ENCODE data around the gene AK5. TPM values are rescaled to one million over a fixed set of nuclear protein-coding genes. Genes with fewer than 3 reads are reported as not detected.

Gene AK5
- total and polyA plus RNA-seq, 7 experiments from 2014 or later = 1.7 to 82.1 (median 56.5) TPM

DNA sequence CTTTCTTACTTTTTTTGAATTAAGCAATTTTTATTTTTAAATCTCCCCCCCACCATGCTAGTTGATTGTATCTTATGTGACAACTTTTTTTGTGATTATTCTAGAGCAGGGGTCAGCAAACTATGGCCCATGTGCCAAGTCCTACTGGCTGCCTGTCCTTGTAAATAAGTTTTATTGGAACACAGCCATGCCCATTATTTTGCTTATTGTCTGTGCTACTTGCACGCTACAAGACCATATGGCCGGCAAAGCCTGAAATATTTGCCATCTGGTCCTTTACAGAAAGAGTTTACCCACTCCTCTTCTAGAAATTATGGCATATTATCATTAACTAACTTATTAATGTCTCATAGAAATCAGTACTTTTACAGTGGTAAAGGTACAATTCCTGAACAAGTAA lies 51.7 kb downstream of the AK5 start:
- peak overlapping the region in 1 of 9 donors; percentile 70 for H3K27ac Mint-ChIP-seq
- CTCF ChIA-PET = no interaction called here
- ATAC-seq (no peak), DNase-seq (no peak)
- H3K36me3 Mint-ChIP-seq = peaks cover 0 to 55% (median 40%) of the 10 kb centered on the region in 5 donors
- intact Hi-C loops (cut with micrococcal nuclease) = no loop called here
- no peak overlapping the region for H3K4me3 ChIP-seq (ENCODE audit: low read length)
- POLR2A ChIA-PET = interaction anchor here (1.0 kb wide), 1 partner anchor 53 kb away, joined by 3 read pairs; no protein-coding TSS in a partner anchor
- H3K9me3 Mint-ChIP-seq = peaks cover 0 to 32% (median 11%) of the 10 kb centered on the region in 11 donors
- H3K4me3 Mint-ChIP-seq = no peak overlapping the region
- no peaks in the 10 kb centered on the region for H3K27me3 Mint-ChIP-seq
- no peak overlapping the region for H3K27ac ChIP-seq (ENCODE audit: low read depth, low read length)
- no peaks in the 10 kb centered on the region for H3K27me3 ChIP-seq (ENCODE audit: control insufficient read depth in 2 of 2, insufficient read depth in 2 of 2, low read length in 2 of 2)
- H3K4me1 Mint-ChIP-seq = peaks cover 2 to 53% (median 33%) of the 10 kb centered on the region in 7 donors
- peaks cover 0 to 5% (median 0%) of the 10 kb centered on the region in 3 experiments for H3K9me3 ChIP-seq (ENCODE audit: control insufficient read depth in 2 of 3, low read length in 3 of 3)
- H3K4me1 ChIP-seq (ENCODE audit: control insufficient read depth in 2 of 2, insufficient read depth in 2 of 2, low read length in 2 of 2) = peaks cover 0 to 13% of the 10 kb centered on the region in 2 donors
- H3K36me3 ChIP-seq (ENCODE audit: control insufficient read depth in 2 of 3, insufficient read depth in 3 of 3, low read length in 3 of 3) = no peaks in the 10 kb centered on the region

DNA sequence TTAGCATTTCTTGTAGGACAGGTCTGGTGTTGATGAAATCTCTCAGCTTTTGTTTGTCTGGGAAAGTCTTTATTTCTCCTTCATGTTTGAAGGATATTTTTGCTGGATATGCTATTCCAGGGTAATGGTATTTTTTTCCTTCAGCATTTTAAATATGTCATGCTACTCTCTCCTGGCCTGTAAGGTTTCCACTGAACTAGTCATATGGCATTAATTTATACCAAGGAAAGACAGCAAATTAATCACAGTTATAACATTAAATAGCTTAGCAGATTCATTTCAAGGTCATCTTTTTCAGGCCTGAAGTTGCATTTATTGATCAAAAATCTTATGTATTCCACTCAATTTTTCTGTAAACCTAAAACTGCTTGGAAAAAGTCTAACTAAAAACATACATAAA lies 54.9 kb downstream of the AK5 start:
- DNase-seq (no peak), ATAC-seq (no peak)
- peaks cover 0 to 5% (median 0%) of the 10 kb centered on the region in 3 experiments for H3K9me3 ChIP-seq (ENCODE audit: control insufficient read depth in 2 of 3, low read length in 3 of 3)
- CTCF ChIA-PET = no interaction called here
- peaks cover 0 to 64% (median 58%) of the 10 kb centered on the region in 5 donors for H3K36me3 Mint-ChIP-seq
- intact Hi-C loops (cut with micrococcal nuclease) = no loop called here
- peaks cover 0 to 15% (median 3%) of the 10 kb centered on the region in 3 experiments for H3K36me3 ChIP-seq (ENCODE audit: control insufficient read depth in 2 of 3, insufficient read depth in 3 of 3, low read length in 3 of 3)
- H3K9me3 Mint-ChIP-seq = peaks cover 0 to 26% (median 11%) of the 10 kb centered on the region in 11 donors
- POLR2A ChIA-PET = interaction anchor here (0.7 to 1.2 kb wide), 3 partner anchors 14 to 56 kb away, joined by 3 read pairs; no protein-coding TSS in a partner anchor
- H3K27ac ChIP-seq (ENCODE audit: low read depth, low read length) = no peak overlapping the region
- H3K4me3 ChIP-seq (ENCODE audit: low read length) = no peak overlapping the region
- no peaks in the 10 kb centered on the region for H3K27me3 ChIP-seq (ENCODE audit: control insufficient read depth in 2 of 2, insufficient read depth in 2 of 2, low read length in 2 of 2)
- no peaks in the 10 kb centered on the region for H3K27me3 Mint-ChIP-seq
- H3K4me1 Mint-ChIP-seq = peaks cover 0 to 33% (median 22%) of the 10 kb centered on the region in 7 donors
- H3K4me3 Mint-ChIP-seq = no peak overlapping the region
- H3K27ac Mint-ChIP-seq = no peak overlapping the region
- H3K4me1 ChIP-seq (ENCODE audit: control insufficient read depth in 2 of 2, insufficient read depth in 2 of 2, low read length in 2 of 2) = no peaks in the 10 kb centered on the region

- CTCF ChIA-PET = no interaction called here
- DNase-seq (no peak), ATAC-seq (no peak)
- H3K4me3 ChIP-seq (ENCODE audit: low read length) = no peak overlapping the region
- H3K36me3 ChIP-seq (ENCODE audit: control insufficient read depth in 2 of 3, insufficient read depth in 3 of 3, low read length in 3 of 3) = peaks cover 0 to 19% (median 3%) of the 10 kb centered on the region in 3 experiments
- H3K4me3 Mint-ChIP-seq = no peak overlapping the region
- intact Hi-C loops (cut with micrococcal nuclease) = no loop called here
- H3K36me3 Mint-ChIP-seq = peaks cover 0 to 66% (median 61%) of the 10 kb centered on the region in 5 donors
- H3K27ac Mint-ChIP-seq = no peak overlapping the region
- POLR2A ChIA-PET = interaction anchor here (0.6 kb wide), 2 partner anchors 18 to 23 kb away, joined by 3 read pairs; no protein-coding TSS in a partner anchor
- no peaks in the 10 kb centered on the region for H3K27me3 Mint-ChIP-seq
- peaks cover 0 to 52% (median 32%) of the 10 kb centered on the region in 7 donors for H3K4me1 Mint-ChIP-seq
- H3K27me3 ChIP-seq (ENCODE audit: control insufficient read depth in 2 of 2, insufficient read depth in 2 of 2, low read length in 2 of 2) = no peaks in the 10 kb centered on the region
- H3K9me3 ChIP-seq (ENCODE audit: control insufficient read depth in 2 of 3, low read length in 3 of 3) = peaks cover 0 to 2% (median 0%) of the 10 kb centered on the region in 3 experiments
- H3K9me3 Mint-ChIP-seq = peaks cover 0 to 15% (median 7%) of the 10 kb centered on the region in 11 donors
- H3K27ac ChIP-seq (ENCODE audit: low read depth, low read length) = no peak overlapping the region
- no peaks in the 10 kb centered on the region for H3K4me1 ChIP-seq (ENCODE audit: control insufficient read depth in 2 of 2, insufficient read depth in 2 of 2, low read length in 2 of 2)
Measured at GRCh38 chr1:77339326-77339725, 57.5 kb downstream of the AK5 start.

GRCh38 chr1:77341195-77341594 lies 59.4 kb downstream of the AK5 start:
- Mint-ChIP-seq H3K36me3 (peaks cover 0 to 63% (median 60%) of the 10 kb centered on the region in 5 donors), H3K9me3 (peaks cover 0 to 4% (median 0%) of the 10 kb centered on the region in 11 donors), H3K27me3 (no peaks in the 10 kb centered on the region), H3K27ac (no peak overlapping the region), H3K4me3 (no peak overlapping the region), H3K4me1 (peaks cover 0 to 47% (median 25%) of the 10 kb centered on the region in 7 donors)
- Histone ChIP-seq H3K9me3 (ENCODE audit: control insufficient read depth in 2 of 3, low read length in 3 of 3) (no peaks in the 10 kb centered on the region), H3K36me3 (ENCODE audit: control insufficient read depth in 2 of 3, insufficient read depth in 3 of 3, low read length in 3 of 3) (peaks cover 0 to 19% (median 3%) of the 10 kb centered on the region in 3 experiments), H3K27me3 (ENCODE audit: control insufficient read depth in 2 of 2, insufficient read depth in 2 of 2, low read length in 2 of 2) (no peaks in the 10 kb centered on the region), H3K4me3 (ENCODE audit: low read length) (no peak overlapping the region), H3K4me1 (ENCODE audit: control insufficient read depth in 2 of 2, insufficient read depth in 2 of 2, low read length in 2 of 2) (no peaks in the 10 kb centered on the region), H3K27ac (ENCODE audit: low read depth, low read length) (no peak overlapping the region)
- POLR2A ChIA-PET = no interaction called here
- CTCF ChIA-PET = no interaction called here
- DNase-seq (no peak), ATAC-seq (no peak)
- intact Hi-C loops (cut with micrococcal nuclease) = no loop called here

- no peak for DNase-seq
Measured at GRCh38 chr1:77342745-77343144, 60.9 kb downstream of the AK5 start.

DNA sequence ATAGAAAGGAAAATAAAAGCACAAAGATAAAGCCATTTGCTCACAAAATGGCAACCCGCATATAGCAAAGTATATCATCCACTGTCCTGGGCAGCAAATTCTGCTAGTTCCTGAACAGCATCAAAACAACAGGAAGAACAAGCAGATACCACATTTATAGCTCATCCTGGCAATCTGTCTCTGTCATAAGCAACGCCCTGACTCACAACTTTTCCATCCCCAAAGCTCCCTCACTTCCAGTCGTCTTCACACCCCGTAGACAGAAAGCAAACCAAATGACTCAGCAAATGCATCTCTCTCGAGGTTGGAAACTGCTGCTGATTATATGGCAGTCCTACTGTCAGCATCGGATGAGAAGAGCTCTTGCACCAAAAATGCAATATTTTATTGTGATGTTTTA lies 65.8 kb downstream of the AK5 start:
- Mint-ChIP-seq H3K27me3 (no peaks in the 10 kb centered on the region), H3K9me3 (peaks cover 0 to 7% (median 0%) of the 10 kb centered on the region in 11 donors), H3K4me3 (peak overlapping the region in 8 of 10 donors; percentile 8 to 51 (median 29)), H3K27ac (peak overlapping the region in 6 of 9 donors; percentile 2 to 40 (median 24)), H3K36me3 (peaks cover 0 to 67% (median 55%) of the 10 kb centered on the region in 5 donors), H3K4me1 (peaks cover 7 to 59% (median 31%) of the 10 kb centered on the region in 7 donors)
- peaks cover 0 to 4% of the 10 kb centered on the region in 2 donors for H3K4me1 ChIP-seq (ENCODE audit: control insufficient read depth in 2 of 2, insufficient read depth in 2 of 2, low read length in 2 of 2)
- DNase-seq (no peak), ATAC-seq (no peak)
- no peak overlapping the region for H3K4me3 ChIP-seq (ENCODE audit: low read length)
- peaks cover 0 to 2% (median 0%) of the 10 kb centered on the region in 3 experiments for H3K36me3 ChIP-seq (ENCODE audit: control insufficient read depth in 2 of 3, insufficient read depth in 3 of 3, low read length in 3 of 3)
- H3K27me3 ChIP-seq (ENCODE audit: control insufficient read depth in 2 of 2, insufficient read depth in 2 of 2, low read length in 2 of 2) = no peaks in the 10 kb centered on the region
- POLR2A ChIA-PET = interaction anchor here (0.5 to 1.2 kb wide), 3 partner anchors 9 to 67 kb away, joined by 3 read pairs; no protein-coding TSS in a partner anchor
- intact Hi-C loops (cut with micrococcal nuclease) = loop anchor here in 1 of 2 donors (1.0 kb wide), 1 partner anchor 10 kb away; no protein-coding TSS in a partner anchor
- no peaks in the 10 kb centered on the region for H3K9me3 ChIP-seq (ENCODE audit: control insufficient read depth in 2 of 3, low read length in 3 of 3)
- CTCF ChIA-PET = no interaction called here
- no peak overlapping the region for H3K27ac ChIP-seq (ENCODE audit: low read depth, low read length)

More at GRCh38 chr1:77342745-77343144, 60.9 kb downstream of the AK5 start:
- no peaks in the 10 kb centered on the region for H3K9me3 Mint-ChIP-seq
- ChIA-PET CTCF (no interaction called here), POLR2A (no interaction called here)
- H3K4me1 Mint-ChIP-seq = peaks cover 2 to 55% (median 31%) of the 10 kb centered on the region in 7 donors
- peak overlapping the region in 1 of 9 donors; percentile 53 for H3K27ac Mint-ChIP-seq
- Histone ChIP-seq H3K27me3 (ENCODE audit: control insufficient read depth in 2 of 2, insufficient read depth in 2 of 2, low read length in 2 of 2) (no peaks in the 10 kb centered on the region), H3K27ac (ENCODE audit: low read depth, low read length) (no peak overlapping the region), H3K36me3 (ENCODE audit: control insufficient read depth in 2 of 3, insufficient read depth in 3 of 3, low read length in 3 of 3) (peaks cover 0 to 19% (median 3%) of the 10 kb centered on the region in 3 experiments), H3K4me3 (ENCODE audit: low read length) (no peak overlapping the region), H3K9me3 (ENCODE audit: control insufficient read depth in 2 of 3, low read length in 3 of 3) (no peaks in the 10 kb centered on the region), H3K4me1 (ENCODE audit: control insufficient read depth in 2 of 2, insufficient read depth in 2 of 2, low read length in 2 of 2) (peaks cover 0 to 3% of the 10 kb centered on the region in 2 donors)
- H3K4me3 Mint-ChIP-seq = no peak overlapping the region
- peaks cover 0 to 67% (median 64%) of the 10 kb centered on the region in 5 donors for H3K36me3 Mint-ChIP-seq
- ATAC-seq = no peak
- no peaks in the 10 kb centered on the region for H3K27me3 Mint-ChIP-seq
- intact Hi-C loops (cut with micrococcal nuclease) = no loop called here
